ENCODE measurements around the gene PRKCSH. TPM values are rescaled to one million over a fixed set of nuclear protein-coding genes. Genes with fewer than 3 reads are reported as not detected.

Gene PRKCSH
- total RNA-seq, 2 donors from 2014 or later: 308 to 434 TPM

- H3K27ac ChIP-seq: no peak overlapping the region
- no peaks in the 10 kb centered on the region for H3K9me3 ChIP-seq
- H3K36me3 ChIP-seq: no peaks in the 10 kb centered on the region
- intact Hi-C loops (cut with DNase I): no loop called here
- TF ChIP-seq, protein P1, sequence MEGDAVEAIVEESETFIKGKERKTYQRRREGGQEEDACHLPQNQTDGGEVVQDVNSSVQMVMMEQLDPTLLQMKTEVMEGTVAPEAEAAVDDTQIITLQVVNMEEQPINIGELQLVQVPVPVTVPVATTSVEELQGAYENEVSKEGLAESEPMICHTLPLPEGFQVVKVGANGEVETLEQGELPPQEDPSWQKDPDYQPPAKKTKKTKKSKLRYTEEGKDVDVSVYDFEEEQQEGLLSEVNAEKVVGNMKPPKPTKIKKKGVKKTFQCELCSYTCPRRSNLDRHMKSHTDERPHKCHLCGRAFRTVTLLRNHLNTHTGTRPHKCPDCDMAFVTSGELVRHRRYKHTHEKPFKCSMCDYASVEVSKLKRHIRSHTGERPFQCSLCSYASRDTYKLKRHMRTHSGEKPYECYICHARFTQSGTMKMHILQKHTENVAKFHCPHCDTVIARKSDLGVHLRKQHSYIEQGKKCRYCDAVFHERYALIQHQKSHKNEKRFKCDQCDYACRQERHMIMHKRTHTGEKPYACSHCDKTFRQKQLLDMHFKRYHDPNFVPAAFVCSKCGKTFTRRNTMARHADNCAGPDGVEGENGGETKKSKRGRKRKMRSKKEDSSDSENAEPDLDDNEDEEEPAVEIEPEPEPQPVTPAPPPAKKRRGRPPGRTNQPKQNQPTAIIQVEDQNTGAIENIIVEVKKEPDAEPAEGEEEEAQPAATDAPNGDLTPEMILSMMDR (IDR thresholded peaks at IDR 0.05): no peak
- H3K4me1 ChIP-seq: peaks cover 15% of the 10 kb centered on the region
- DNase-seq: no peak
- no peak overlapping the region for H3K9ac ChIP-seq (ENCODE audit: low read depth in 2 of 2, low read length in 2 of 2)
- no peak overlapping the region for H3K4me3 ChIP-seq
- H3K27me3 ChIP-seq: peaks cover 39% of the 10 kb centered on the region
Measured at GRCh38 chr19:11483366-11484111, 48.1 kb downstream of the PRKCSH start.

DNA sequence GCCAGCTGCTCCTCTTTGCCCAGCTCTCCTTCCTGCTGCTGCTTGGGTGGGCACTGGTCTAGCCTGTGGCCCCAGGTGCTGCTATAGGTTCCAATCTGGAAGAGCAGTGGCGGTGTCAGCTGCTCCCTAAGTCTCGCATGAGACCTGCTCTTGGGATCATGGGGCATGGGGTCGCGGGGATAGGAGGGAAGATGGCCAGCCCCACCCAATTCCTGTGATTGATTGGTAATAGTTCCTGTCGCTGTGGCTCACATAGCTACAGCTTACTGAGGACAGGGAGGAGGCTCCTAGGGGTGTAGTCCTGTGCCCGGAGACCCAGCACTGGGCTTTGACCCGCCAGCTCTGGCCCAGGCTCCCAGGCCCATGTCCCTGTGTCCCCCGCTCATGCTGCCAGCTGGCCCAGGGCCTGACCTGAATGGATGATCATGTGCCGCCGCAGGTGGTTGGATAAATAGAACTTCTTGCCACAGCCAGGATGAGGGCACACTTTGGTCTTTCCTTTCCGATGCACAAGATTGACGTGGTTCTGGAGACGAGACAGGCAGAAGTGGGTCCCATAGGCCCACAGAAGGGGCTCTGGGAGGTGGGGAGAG is 49.9 kb downstream of the PRKCSH start:
- intact Hi-C loops (cut with DNase I): no loop called here
- DNase-seq: no peak
- Histone ChIP-seq H3K4me3 (no peak overlapping the region), H3K27ac (no peak overlapping the region), H3K9ac (ENCODE audit: low read depth in 2 of 2, low read length in 2 of 2) (no peak overlapping the region), H3K4me1 (peaks cover 11% of the 10 kb centered on the region), H3K27me3 (peaks cover 27% of the 10 kb centered on the region), H3K36me3 (no peaks in the 10 kb centered on the region), H3K9me3 (no peaks in the 10 kb centered on the region)
- TF ChIP-seq, protein P1 (IDR thresholded peaks at IDR 0.05): no peak

GRCh38 chr19:11486661-11487503 is 51.4 kb downstream of the PRKCSH start:
- TF ChIP-seq, protein P1 (IDR thresholded peaks at IDR 0.05): no peak
- H3K4me1 ChIP-seq: peaks cover 11% of the 10 kb centered on the region
- H3K4me3 ChIP-seq: no peak overlapping the region
- DNase-seq: no peak
- H3K36me3 ChIP-seq: no peaks in the 10 kb centered on the region
- H3K27me3 ChIP-seq: peaks cover 12% of the 10 kb centered on the region
- no peak overlapping the region for H3K9ac ChIP-seq (ENCODE audit: low read depth in 2 of 2, low read length in 2 of 2)
- intact Hi-C loops (cut with DNase I): no loop called here
- H3K9me3 ChIP-seq: no peaks in the 10 kb centered on the region
- no peak overlapping the region for H3K27ac ChIP-seq

- Histone ChIP-seq H3K9me3 (no peaks in the 10 kb centered on the region), H3K36me3 (no peaks in the 10 kb centered on the region), H3K4me1 (no peaks in the 10 kb centered on the region), H3K4me3 (no peak overlapping the region), H3K27me3 (no peaks in the 10 kb centered on the region), H3K9ac (ENCODE audit: low read depth in 2 of 2, low read length in 2 of 2) (no peak overlapping the region), H3K27ac (no peak overlapping the region)
- no peak for DNase-seq
- intact Hi-C loops (cut with DNase I): no loop called here
- TF ChIP-seq, protein P1 (IDR thresholded peaks at IDR 0.05): no peak
Measured at GRCh38 chr19:11489378-11489777, 53.9 kb downstream of the PRKCSH start.

- Histone ChIP-seq H3K4me1 (no peaks in the 10 kb centered on the region), H3K36me3 (peaks cover 5% of the 10 kb centered on the region), H3K9me3 (no peaks in the 10 kb centered on the region), H3K9ac (ENCODE audit: low read depth in 2 of 2, low read length in 2 of 2) (no peak overlapping the region), H3K27ac (no peak overlapping the region), H3K27me3 (no peaks in the 10 kb centered on the region), H3K4me3 (no peak overlapping the region)
- TF ChIP-seq, protein P1 (IDR thresholded peaks at IDR 0.05): no peak
- DNase-seq: no peak
- intact Hi-C loops (cut with DNase I): loop anchor here (5.0 kb wide), 1 partner anchor 93 kb away; no protein-coding TSS in a partner anchor
Measured at GRCh38 chr19:11494634-11495285, 59.3 kb downstream of the PRKCSH start.
